Small intestine (tissue), 7 donors: ENCODE measurements around the gene ZNRF2. TPM values are rescaled to one million over a fixed set of nuclear protein-coding genes. Genes with fewer than 3 reads are reported as not detected.

Experiments
- DNase-seq, 2 donors: peaks; one replicate each; pipeline versions ENCODE4 v3.0.0 to v3.0.0-alpha.2; 2013
- FAIRE-seq: peaks from 2 replicates; lab custom pipeline; 2012; peaks lifted over from hg19 to GRCh38; lab: Jason Lieb, UNC
- H3K27ac ChIP-seq, 3 donors: one replicate each; pipeline ENCODE4 v1.5.1; 2013; ENCODE audit warnings: low read length in 2 of 3, mild to moderate bottlenecking in 2 of 3, control low read depth in 1 of 3, inconsistent platforms in 1 of 3, low read depth in 1 of 3, moderate library complexity in 1 of 3
- H3K27me3 ChIP-seq, 3 donors: one replicate each; pipeline ENCODE4 v1.6.1; 2013; ENCODE audit warnings: low read length in 3 of 3, inconsistent platforms in 1 of 3; ENCODE audit not compliant: control insufficient read depth in 3 of 3, insufficient read depth in 3 of 3
- H3K36me3 ChIP-seq, 3 donors: one replicate each; pipeline ENCODE4 v1.6.1; 2013; ENCODE audit warnings: low read length in 3 of 3, inconsistent platforms in 1 of 3, low read depth in 1 of 3, mild to moderate bottlenecking in 1 of 3, moderate library complexity in 1 of 3; ENCODE audit not compliant: control insufficient read depth in 3 of 3, insufficient read depth in 2 of 3
- H3K4me1 ChIP-seq, 3 donors: one replicate each; pipeline ENCODE4 v1.6.1; 2013; ENCODE audit warnings: low read length in 2 of 3, inconsistent platforms in 1 of 3, low read depth in 1 of 3, mild to moderate bottlenecking in 1 of 3, moderate library complexity in 1 of 3; ENCODE audit not compliant: control insufficient read depth in 3 of 3, insufficient read depth in 2 of 3
- H3K4me3 ChIP-seq, 3 donors: one replicate each; pipeline ENCODE4 v1.5.1; 2013; ENCODE audit warnings: low read length in 3 of 3, control low read depth in 1 of 3, inconsistent platforms in 1 of 3, low read depth in 1 of 3, mild to moderate bottlenecking in 1 of 3, moderate library complexity in 1 of 3
- H3K9me3 ChIP-seq, 2 donors: one replicate each; pipeline ENCODE4 v1.6.1; 2013; ENCODE audit warnings: low read depth in 1 of 2, low read length in 1 of 2; ENCODE audit not compliant: control insufficient read depth in 2 of 2, insufficient read depth in 1 of 2
- WGBS, 3 donors: extraction: QIAGEN DNeasy Blood & Tissue Kit; methylation state at CpG; one replicate each; pipeline ENCODE4 v1.1.7; 2013; 5-methylcytosine and 5-hydroxymethylcytosine counted together
- polyA plus RNA-seq, 4 donors: library from polyadenylated mRNA; stranded (reverse) in 3 of 4; unstranded in 1 of 4; fragments of 200-250 nt in 3 of 4; fragments of 120-200 nt in 1 of 4; gene quantifications; one replicate each; pipeline versions ENCODE4 v1.2.1 to v1.2.3, GENCODE V29; 2013
- donor health status: healthy with polysubstance abuse.
- donor health status: control.
- donor health status: control.
- donor health status: Bipolar disorder and iron deficiency.
- donor health status: healthy.

ZNRF2 gene
- polyA plus RNA-seq, 4 donors, result 8.9 to 19.9 (median 16.0) TPM

GRCh38 chr7:30246392-30246791 is 38.0 kb upstream of the ZNRF2 start:
- DNase-seq, result no peak
- Histone ChIP-seq H3K36me3 (no peaks in the 10 kb centered on the region), H3K9me3 (no peaks in the 10 kb centered on the region), H3K27me3 (no peaks in the 10 kb centered on the region), H3K4me1 (no peaks in the 10 kb centered on the region), H3K4me3 (no peak overlapping the region), H3K27ac (no peak overlapping the region)
- no peak for FAIRE-seq
- 92 to 95% (median 93%) methylated on average over 8 of the region's 8 CpGs for WGBS, 3 donors

GRCh38 chr7:30247541-30248401 is 36.6 kb upstream of the ZNRF2 start:
- no peaks in the 10 kb centered on the region for H3K4me1 ChIP-seq
- no peaks in the 10 kb centered on the region for H3K36me3 ChIP-seq
- H3K27ac ChIP-seq, result no peak overlapping the region
- H3K4me3 ChIP-seq, result no peak overlapping the region
- no peaks in the 10 kb centered on the region for H3K27me3 ChIP-seq
- DNase-seq, result peak in 1 of 2 donors; percentile 14
- FAIRE-seq, result no peak
- H3K9me3 ChIP-seq, result no peaks in the 10 kb centered on the region
- WGBS, 3 donors, result 69 to 80% (median 80%) methylated on average over 6 of the region's 6 CpGs

- no peak overlapping the region for H3K27ac ChIP-seq
- H3K36me3 ChIP-seq, result no peaks in the 10 kb centered on the region
- H3K4me3 ChIP-seq, result no peak overlapping the region
- WGBS, 3 donors, result 88 to 98% (median 96%) methylated on average over 2 of the region's 2 CpGs
- no peak for FAIRE-seq
- no peaks in the 10 kb centered on the region for H3K9me3 ChIP-seq
- no peaks in the 10 kb centered on the region for H3K27me3 ChIP-seq
- H3K4me1 ChIP-seq, result peaks cover 0 to 1% (median 0%) of the 10 kb centered on the region in 3 donors
- no peak for DNase-seq
Measured at GRCh38 chr7:30249316-30249715, 35.1 kb upstream of the ZNRF2 start.

- H3K4me1 ChIP-seq, result peaks cover 0 to 7% (median 3%) of the 10 kb centered on the region in 3 donors
- 58 to 60% (median 60%) methylated on average over 2 of the region's 2 CpGs for WGBS, 3 donors
- FAIRE-seq, result no peak
- DNase-seq, result no peak
- no peak overlapping the region for H3K27ac ChIP-seq
- no peaks in the 10 kb centered on the region for H3K36me3 ChIP-seq
- no peaks in the 10 kb centered on the region for H3K27me3 ChIP-seq
- no peak overlapping the region for H3K4me3 ChIP-seq
- H3K9me3 ChIP-seq, result no peaks in the 10 kb centered on the region
Measured at GRCh38 chr7:30249986-30250774, 34.2 kb upstream of the ZNRF2 start.

- DNase-seq, result no peak
- 91 to 95% (median 94%) methylated on average over 7 of the region's 7 CpGs for WGBS, 3 donors
- Histone ChIP-seq H3K4me1 (peaks cover 0 to 15% (median 3%) of the 10 kb centered on the region in 3 donors), H3K27me3 (no peaks in the 10 kb centered on the region), H3K27ac (no peak overlapping the region), H3K4me3 (no peak overlapping the region), H3K36me3 (no peaks in the 10 kb centered on the region), H3K9me3 (no peaks in the 10 kb centered on the region)
- FAIRE-seq, result no peak
Measured at GRCh38 chr7:30251708-30252329, 32.6 kb upstream of the ZNRF2 start.

- Histone ChIP-seq H3K36me3 (no peaks in the 10 kb centered on the region), H3K4me3 (no peak overlapping the region), H3K27me3 (no peaks in the 10 kb centered on the region), H3K9me3 (no peaks in the 10 kb centered on the region), H3K4me1 (peaks cover 0 to 15% (median 3%) of the 10 kb centered on the region in 3 donors), H3K27ac (no peak overlapping the region)
- DNase-seq (peak; percentile 26 to 53), FAIRE-seq (no peak)
- WGBS, 3 donors, result 47 to 72% (median 62%) methylated on average over 7 of the region's 7 CpGs
Measured at GRCh38 chr7:30252885-30253795, 31.3 kb upstream of the ZNRF2 start.

GRCh38 chr7:30253796-30254165 is 30.6 kb upstream of the ZNRF2 start:
- no peaks in the 10 kb centered on the region for H3K9me3 ChIP-seq
- H3K36me3 ChIP-seq, result no peaks in the 10 kb centered on the region
- no peak overlapping the region for H3K4me3 ChIP-seq
- H3K27me3 ChIP-seq, result no peaks in the 10 kb centered on the region
- no peak for FAIRE-seq
- no peak for DNase-seq
- 27 to 65% (median 53%) methylated on average over 3 of the region's 3 CpGs for WGBS, 3 donors
- no peak overlapping the region for H3K27ac ChIP-seq
- peaks cover 0 to 15% (median 3%) of the 10 kb centered on the region in 3 donors for H3K4me1 ChIP-seq
